GM12878 (cell line): Measurements from ENCODE around the gene FOXK2. TPM values are rescaled to one million over a fixed set of nuclear protein-coding genes. Genes with fewer than 3 reads are reported as not detected.

ENCODE experiments used
- ATAC-seq: fragments of 200-7000 bp; cut with Tn5 transposase; 3 replicates; pipeline ENCODE4 v1.9.1; 2020; ENCODE audit warnings: mild to moderate bottlenecking, moderate library complexity
- BruUV-seq: library from RNA; stranded (reverse); fragments of 400-500 nt; replicated peaks from 2 replicates; lab custom pipeline; 2021; lab: Mats Ljungman, UMichigan
- CTCF ChIA-PET: fragments of 300-600 bp; sonication (Branson Sonifier 250); formaldehyde crosslinking; extraction: SDS; loops from one replicate; lab custom pipeline; 2021; ENCODE audit warnings: inconsistent platforms; lab: Yijun Ruan, JAX
- POLR2A ChIA-PET: fragments of 350-600 bp; formaldehyde crosslinking; extraction: SDS; loops from one replicate; lab custom pipeline; 2021; ENCODE audit warnings: inconsistent platforms; lab: Charles Lee
- RAD21 ChIA-PET: fragments of 300-600 bp; sonication (Branson Sonifier 250); formaldehyde crosslinking; loops from one replicate; lab custom pipeline; 2023; ENCODE audit warnings: antibody characterized with exemption; ENCODE audit not compliant: unreplicated experiment; lab: Charles Lee
- SMC1A ChIA-PET: fragments of 300-600 bp; sonication (Branson Sonifier 250); formaldehyde crosslinking; loops from one replicate; lab custom pipeline; 2023; ENCODE audit not compliant: unreplicated experiment, uncharacterized antibody; lab: Charles Lee
- DNase-seq: peaks from one replicate; pipeline ENCODE4 v3.0.0-alpha.2; 2011; ENCODE audit warnings: low read depth, low spot score
- FAIRE-seq: peaks from 3 replicates; lab custom pipeline; 2011; peaks lifted over from hg19 to GRCh38; lab: Jason Lieb, UNC
- H2AFZ ChIP-seq: 2 replicates; pipeline ENCODE4 v1.6.0; 2011; ENCODE audit warnings: low read depth, low read length, control low read depth; ENCODE audit not compliant: control insufficient read depth
- H3K27ac ChIP-seq: 2 replicates; pipeline ENCODE4 v1.5.1; 2011; ENCODE audit warnings: control low read depth; ENCODE audit not compliant: control insufficient read depth, insufficient read depth
- H3K27me3 ChIP-seq, 2 experiments: replicated peaks in 1 of 2; 2 replicates each; pipeline versions ENCODE4 v1.6.0 to v1.6.1; 2011; ENCODE audit warnings: low read length in 1 of 2; ENCODE audit not compliant: control insufficient read depth in 2 of 2, insufficient read depth in 2 of 2
- H3K36me3 ChIP-seq, 2 experiments: 2 replicates each; pipeline ENCODE4 v1.5.1; 2011; ENCODE audit warnings: low read length in 1 of 2; ENCODE audit not compliant: control insufficient read depth in 2 of 2, insufficient read depth in 2 of 2
- H3K4me1 ChIP-seq: 2 replicates; pipeline ENCODE4 v1.6.1; 2011; ENCODE audit warnings: mild to moderate bottlenecking, low read length, moderate library complexity, mixed read lengths; ENCODE audit not compliant: control insufficient read depth, insufficient read depth
- H3K4me2 ChIP-seq: 2 replicates; pipeline ENCODE4 v1.6.0; 2011; ENCODE audit warnings: control low read depth; ENCODE audit not compliant: control insufficient read depth, insufficient read depth
- H3K4me3 ChIP-seq: fragments of 200-600 bp; sonication (generic); 2 replicates; pipeline ENCODE4 v1.5.1; 2016
- H3K79me2 ChIP-seq: 2 replicates; pipeline ENCODE4 v1.6.0; 2011; ENCODE audit warnings: low read length; ENCODE audit not compliant: control insufficient read depth, insufficient read depth
- H3K9ac ChIP-seq: 2 replicates; pipeline ENCODE4 v1.8.0; 2011; ENCODE audit warnings: low read length, control low read depth, mixed read lengths; ENCODE audit not compliant: control insufficient read depth, insufficient read depth
- H3K9me3 ChIP-seq: replicated peaks from 3 replicates; pipeline ENCODE4 v1.5.1; 2011; ENCODE audit warnings: mild to moderate bottlenecking, low read length; ENCODE audit not compliant: control insufficient read depth, insufficient read depth
- H4K20me1 ChIP-seq: 2 replicates; pipeline ENCODE4 v1.6.0; 2011; ENCODE audit not compliant: control insufficient read depth, insufficient read depth
- CBFB ChIP-seq: IDR thresholded peaks from 2 replicates; pipeline ENCODE4 v1.6.1; 2016; ENCODE audit warnings: antibody characterized with exemption, low read depth
- CBX5 ChIP-seq: sonication (generic); IDR thresholded peaks from 2 replicates; pipeline ENCODE4 v1.6.1; 2016; ENCODE audit warnings: low read depth, moderate library complexity, mild to moderate bottlenecking, inconsistent platforms
- CREM ChIP-seq: IDR thresholded peaks from 2 replicates; pipeline ENCODE4 v1.6.1; 2014; ENCODE audit warnings: antibody characterized with exemption, low read depth
- CTCF ChIP-seq, 3 experiments: IDR thresholded peaks in 2 of 3; conservative IDR thresholded peaks in 1 of 3; 2 replicates each; pipeline ENCODE4 v1.5.1; 2011; ENCODE audit warnings: low read depth in 3 of 3, low read length in 3 of 3, mild to moderate bottlenecking in 3 of 3, control low read depth in 2 of 3, moderate library complexity in 2 of 3, inconsistent platforms in 1 of 3, mixed read lengths in 1 of 3; ENCODE audit not compliant: control insufficient read depth in 2 of 3, insufficient read depth in 1 of 3; ENCODE audit errors: extremely low read depth in 1 of 3
- E2F4 ChIP-seq: IDR thresholded peaks from 2 replicates; pipeline ENCODE4 v1.6.1; 2012; ENCODE audit warnings: low read depth, low read length, improper control_type of control experiment
- ETV6 ChIP-seq, 2 experiments: fragments of 450-650 bp in 1 of 2; IDR thresholded peaks in 1 of 2; conservative IDR thresholded peaks in 1 of 2; 2 replicates each; pipeline ENCODE4 v1.6.1; 2014; ENCODE audit warnings: antibody characterized with exemption in 1 of 2, borderline replicate concordance in 1 of 2, low read depth in 1 of 2, mild to moderate bottlenecking in 1 of 2, moderate library complexity in 1 of 2
- EZH2 ChIP-seq: IDR thresholded peaks from 2 replicates; pipeline ENCODE4 v1.6.1; 2012; ENCODE audit warnings: low read depth, mild to moderate bottlenecking, control low read depth, inconsistent platforms, low read length, borderline replicate concordance; ENCODE audit not compliant: control insufficient read depth
- HDAC2 ChIP-seq: fragments of 200-600 bp; sonication (generic); IDR thresholded peaks from 2 replicates; pipeline ENCODE4 v1.6.1; 2017
- IKZF2 ChIP-seq, 2 experiments: fragments of 450-650 bp; IDR thresholded peaks; 2 replicates each; pipeline ENCODE4 v1.6.1; 2017; ENCODE audit warnings: mild to moderate bottlenecking in 2 of 2, moderate library complexity in 2 of 2
- LARP7 ChIP-seq: fragments of 450-650 bp; IDR thresholded peaks from 2 replicates; pipeline ENCODE4 v1.6.1; 2017; ENCODE audit warnings: mild to moderate bottlenecking
- MEF2B ChIP-seq: fragments of 450-650 bp; IDR thresholded peaks from 2 replicates; pipeline ENCODE4 v1.6.1; 2018; ENCODE audit warnings: mild to moderate bottlenecking, moderate library complexity; ENCODE audit not compliant: partially characterized antibody, poor library complexity, severe bottlenecking
- NFIC ChIP-seq: IDR thresholded peaks from 2 replicates; pipeline ENCODE4 v1.6.1; 2012; ENCODE audit warnings: low read depth, mild to moderate bottlenecking, inconsistent platforms, low read length, moderate library complexity
- POLR2AphosphoS2 ChIP-seq: IDR thresholded peaks from 2 replicates; pipeline ENCODE4 v1.6.1; 2011; ENCODE audit warnings: low read depth, mild to moderate bottlenecking, low read length, improper control_type of control experiment, moderate library complexity
- SMARCA5 ChIP-seq: fragments of 450-650 bp; IDR thresholded peaks from 2 replicates; pipeline ENCODE4 v1.6.1; 2017; ENCODE audit warnings: mild to moderate bottlenecking
- TARDBP ChIP-seq: IDR thresholded peaks from 2 replicates; pipeline ENCODE4 v1.6.1; 2016; ENCODE audit warnings: borderline replicate concordance
- WGBS: methylation state at CpG from one replicate; pipeline ENCODE4 v1.1.6; 2016; ENCODE audit warnings: low lambda C conversion rate; ENCODE audit not compliant: insufficient replicate concordance, insufficient coverage; ENCODE audit errors: missing lambda C conversion rate; 5-methylcytosine and 5-hydroxymethylcytosine counted together
- in situ Hi-C: fragments of 300-500 bp; cut with MboI; formaldehyde crosslinking; loops from 9 replicates; pipeline ENCODE4 v1.14.3; 2018; ENCODE audit warnings: mixed read lengths
- intact Hi-C: fragments of 100-400 bp; cut with micrococcal nuclease; formaldehyde crosslinking; loops from one replicate; pipeline ENCODE4 v1.14.2; 2022; ENCODE audit not compliant: unreplicated experiment
- polyA plus RNA-seq, 11 experiments: library from polyadenylated mRNA; depleted of rRNA in 4 of 11; unstranded in 6 of 11; stranded (reverse) in 5 of 11; fragments of >200 nt; fragmentation: Nextera tagmentation in 4 of 11; fragmentation: Illumina TruSeq in 1 of 11; extraction: Ambion mirVana in 4 of 11; extraction: Trizol in 1 of 11; gene quantifications; 1 replicate in 1 of 11; 2 replicates in 10 of 11; pipeline versions ENCODE4 v1.2.1 to v1.2.3, GENCODE V29; 2011 to 2016; ENCODE audit warnings: inconsistent platforms in 2 of 11, missing spikeins in 2 of 11, low read depth in 1 of 11
- total RNA-seq, 4 experiments: library from RNA; depleted of rRNA in 3 of 4; stranded (reverse); fragments of >200 nt in 3 of 4; fragmentation: Illumina TruSeq in 1 of 4; extraction: Trizol in 1 of 4; gene quantifications; 2 replicates each; pipeline versions ENCODE4 v1.2.1 to v1.2.3, GENCODE V29; 2013 to 2021
- TF ChIP-seq, protein P1 (sequence below): fragments of 450-650 bp; formaldehyde crosslinking; IDR thresholded peaks from 2 replicates; pipeline ENCODE4 v1.4.0; 2022; ENCODE audit warnings: mild to moderate bottlenecking, moderate library complexity
- TF ChIP-seq, protein P2 (sequence below): fragments of 450-650 bp; IDR thresholded peaks from 2 replicates; pipeline ENCODE4 v1.6.1; 2016; ENCODE audit warnings: mild to moderate bottlenecking

FOXK2 gene
- total and polyA plus RNA-seq, 10 of the 15 experiments (the other 5 are each of a cell fraction or from before 2014, with no cell fraction given), result 2.4 to 56.8 (median 34.4) TPM

DNA sequence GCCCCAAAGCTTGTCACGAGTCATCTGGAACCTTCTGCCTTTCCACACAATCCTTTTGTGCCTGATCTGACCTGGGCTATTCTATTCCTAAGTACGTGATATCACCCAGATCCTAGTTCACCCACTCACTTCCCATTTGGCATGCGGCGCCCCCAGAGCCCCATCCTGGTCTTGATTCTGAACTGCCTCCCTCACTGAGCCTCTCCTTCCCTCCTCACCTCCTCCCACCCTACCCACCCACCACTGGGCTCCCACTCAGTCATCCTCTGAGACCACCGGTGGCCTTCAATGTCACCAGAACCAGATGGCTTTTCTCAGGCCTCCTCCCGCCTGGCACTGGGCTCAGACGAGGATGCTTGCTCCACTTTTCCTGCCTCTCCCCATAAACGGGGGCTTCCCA lies 110.2 kb downstream of the FOXK2 start:
- ChIA-PET RAD21 (no interaction called here), POLR2A (no interaction called here), CTCF (no interaction called here)
- BruUV-seq, result no TSS peak
- peaks cover 16% of the 10 kb centered on the region for H3K79me2 ChIP-seq
- WGBS, result 79% methylated on average over 7 of the region's 8 CpGs
- TF ChIP-seq, protein P1, sequence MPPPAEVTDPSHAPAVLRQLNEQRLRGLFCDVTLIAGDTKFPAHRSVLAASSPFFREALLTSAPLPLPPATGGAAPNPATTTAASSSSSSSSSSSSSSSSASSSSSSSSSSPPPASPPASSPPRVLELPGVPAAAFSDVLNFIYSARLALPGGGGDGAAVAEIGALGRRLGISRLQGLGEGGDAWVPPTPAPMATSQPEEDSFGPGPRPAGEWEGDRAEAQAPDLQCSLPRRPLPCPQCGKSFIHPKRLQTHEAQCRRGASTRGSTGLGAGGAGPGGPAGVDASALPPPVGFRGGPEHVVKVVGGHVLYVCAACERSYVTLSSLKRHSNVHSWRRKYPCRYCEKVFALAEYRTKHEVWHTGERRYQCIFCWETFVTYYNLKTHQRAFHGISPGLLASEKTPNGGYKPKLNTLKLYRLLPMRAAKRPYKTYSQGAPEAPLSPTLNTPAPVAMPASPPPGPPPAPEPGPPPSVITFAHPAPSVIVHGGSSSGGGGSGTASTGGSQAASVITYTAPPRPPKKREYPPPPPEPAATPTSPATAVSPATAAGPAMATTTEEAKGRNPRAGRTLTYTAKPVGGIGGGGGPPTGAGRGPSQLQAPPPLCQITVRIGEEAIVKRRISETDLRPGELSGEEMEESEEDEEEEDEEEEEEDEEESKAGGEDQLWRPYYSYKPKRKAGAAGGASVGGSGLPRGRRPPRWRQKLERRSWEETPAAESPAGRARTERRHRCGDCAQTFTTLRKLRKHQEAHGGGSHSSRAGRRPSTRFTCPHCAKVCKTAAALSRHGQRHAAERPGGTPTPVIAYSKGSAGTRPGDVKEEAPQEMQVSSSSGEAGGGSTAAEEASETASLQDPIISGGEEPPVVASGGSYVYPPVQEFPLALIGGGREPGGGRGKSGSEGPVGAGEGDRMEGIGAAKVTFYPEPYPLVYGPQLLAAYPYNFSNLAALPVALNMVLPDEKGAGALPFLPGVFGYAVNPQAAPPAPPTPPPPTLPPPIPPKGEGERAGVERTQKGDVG (CRISPR knock-in tag), result no peak
- TF ChIP-seq SMARCA5 (no peak), HDAC2 (no peak), NFIC (no peak), POLR2AphosphoS2 (no peak), MEF2B (no peak), E2F4 (no peak), LARP7 (no peak), CBX5 (no peak), EZH2 (no peak), CTCF (IDR thresholded peaks at IDR 0.05 in 2 of 3, conservative IDR thresholded peaks at IDR 0.05 in 1 of 3; ENCODE audit: control insufficient read depth in 2 of 3, extremely low read depth in 1 of 3, insufficient read depth in 1 of 3, low read depth in 3 of 3, low read length in 3 of 3) (no peak), CREM (no peak), IKZF2 (IDR thresholded peaks at IDR 0.05) (no peak), CBFB (no peak), TARDBP (no peak), ETV6 (conservative IDR thresholded peaks at IDR 0.05 in 1 of 2, IDR thresholded peaks at IDR 0.05 in 1 of 2; ENCODE audit: borderline replicate concordance in 1 of 2, low read depth in 1 of 2) (no peak)
- TF ChIP-seq, protein P2, sequence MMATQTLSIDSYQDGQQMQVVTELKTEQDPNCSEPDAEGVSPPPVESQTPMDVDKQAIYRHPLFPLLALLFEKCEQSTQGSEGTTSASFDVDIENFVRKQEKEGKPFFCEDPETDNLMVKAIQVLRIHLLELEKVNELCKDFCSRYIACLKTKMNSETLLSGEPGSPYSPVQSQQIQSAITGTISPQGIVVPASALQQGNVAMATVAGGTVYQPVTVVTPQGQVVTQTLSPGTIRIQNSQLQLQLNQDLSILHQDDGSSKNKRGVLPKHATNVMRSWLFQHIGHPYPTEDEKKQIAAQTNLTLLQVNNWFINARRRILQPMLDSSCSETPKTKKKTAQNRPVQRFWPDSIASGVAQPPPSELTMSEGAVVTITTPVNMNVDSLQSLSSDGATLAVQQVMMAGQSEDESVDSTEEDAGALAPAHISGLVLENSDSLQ, result no peak
- TF ChIP-seq, all 136 proteins: peak for 0
- Histone ChIP-seq H3K9me3 (no peaks in the 10 kb centered on the region), H4K20me1 (peaks cover 3% of the 10 kb centered on the region), H3K4me2 (no peak overlapping the region), H3K4me1 (no peaks in the 10 kb centered on the region), H2AFZ (no peak overlapping the region), H3K36me3 (peaks cover 12 to 15% of the 10 kb centered on the region in 2 experiments), H3K27me3 (no peaks in the 10 kb centered on the region), H3K27ac (no peak overlapping the region), H3K4me3 (no peak overlapping the region), H3K9ac (no peak overlapping the region)
- SMC1A ChIA-PET, result no interaction called here
- DNase-seq (no peak), ATAC-seq (no peak), FAIRE-seq (no peak)
- in situ Hi-C loops (no loop called here), intact Hi-C loops (no loop called here)
